Measurements from ENCODE around the gene PPFIBP2.

Gene PPFIBP2

DNA sequence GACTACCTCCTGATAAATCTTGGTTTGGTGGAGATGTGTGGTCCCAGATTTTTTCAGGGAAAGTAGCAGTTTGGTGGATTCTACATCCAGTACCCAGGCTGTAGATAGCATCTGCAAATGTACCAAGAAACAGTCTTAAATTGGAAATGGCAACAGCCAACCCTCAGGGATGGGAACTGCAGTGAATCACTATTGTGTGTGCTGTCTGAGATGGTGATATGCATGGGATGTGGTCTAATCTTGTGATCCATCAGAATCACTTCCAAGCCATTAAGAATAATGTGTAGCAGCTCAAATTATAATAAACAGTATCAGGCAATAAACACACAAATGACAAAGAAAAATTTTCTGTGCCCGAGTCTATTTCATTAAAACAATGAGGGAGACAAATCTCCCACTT is 25.1 kb upstream of the PPFIBP2 start:
- TF ChIP-seq, protein P1, sequence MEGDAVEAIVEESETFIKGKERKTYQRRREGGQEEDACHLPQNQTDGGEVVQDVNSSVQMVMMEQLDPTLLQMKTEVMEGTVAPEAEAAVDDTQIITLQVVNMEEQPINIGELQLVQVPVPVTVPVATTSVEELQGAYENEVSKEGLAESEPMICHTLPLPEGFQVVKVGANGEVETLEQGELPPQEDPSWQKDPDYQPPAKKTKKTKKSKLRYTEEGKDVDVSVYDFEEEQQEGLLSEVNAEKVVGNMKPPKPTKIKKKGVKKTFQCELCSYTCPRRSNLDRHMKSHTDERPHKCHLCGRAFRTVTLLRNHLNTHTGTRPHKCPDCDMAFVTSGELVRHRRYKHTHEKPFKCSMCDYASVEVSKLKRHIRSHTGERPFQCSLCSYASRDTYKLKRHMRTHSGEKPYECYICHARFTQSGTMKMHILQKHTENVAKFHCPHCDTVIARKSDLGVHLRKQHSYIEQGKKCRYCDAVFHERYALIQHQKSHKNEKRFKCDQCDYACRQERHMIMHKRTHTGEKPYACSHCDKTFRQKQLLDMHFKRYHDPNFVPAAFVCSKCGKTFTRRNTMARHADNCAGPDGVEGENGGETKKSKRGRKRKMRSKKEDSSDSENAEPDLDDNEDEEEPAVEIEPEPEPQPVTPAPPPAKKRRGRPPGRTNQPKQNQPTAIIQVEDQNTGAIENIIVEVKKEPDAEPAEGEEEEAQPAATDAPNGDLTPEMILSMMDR (IDR thresholded peaks at IDR 0.05; ENCODE audit: low read length, missing control alignments): no peak
- DNase-seq (ENCODE audit: low read depth): no peak
- H3K4me3 ChIP-seq (replicated peaks; ENCODE audit: low read depth, low read length): no peak overlapping the region

DNA sequence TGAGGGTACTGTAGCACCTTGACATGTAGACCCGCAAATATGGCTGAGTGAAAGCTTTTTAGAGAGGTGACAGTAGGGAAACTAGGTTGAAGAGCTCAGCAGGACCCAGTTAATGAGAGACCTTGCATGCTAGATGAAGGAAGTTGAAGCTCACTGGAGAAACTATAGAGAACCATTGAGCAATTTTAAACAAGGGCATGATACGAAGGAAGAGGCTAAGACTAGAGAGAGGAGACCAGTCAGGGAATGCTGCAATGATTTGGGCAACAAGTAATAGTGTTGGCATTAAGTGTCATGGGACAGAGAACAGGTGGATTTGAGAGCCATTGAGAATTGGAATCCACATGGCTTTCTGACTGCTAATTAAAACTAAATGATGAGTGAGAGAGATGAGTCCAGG is 24.4 kb upstream of the PPFIBP2 start:
- no peak overlapping the region for H3K4me3 ChIP-seq (replicated peaks; ENCODE audit: low read depth, low read length)
- DNase-seq (ENCODE audit: low read depth): no peak
- TF ChIP-seq, protein P1 (IDR thresholded peaks at IDR 0.05; ENCODE audit: low read length, missing control alignments): no peak

DNA sequence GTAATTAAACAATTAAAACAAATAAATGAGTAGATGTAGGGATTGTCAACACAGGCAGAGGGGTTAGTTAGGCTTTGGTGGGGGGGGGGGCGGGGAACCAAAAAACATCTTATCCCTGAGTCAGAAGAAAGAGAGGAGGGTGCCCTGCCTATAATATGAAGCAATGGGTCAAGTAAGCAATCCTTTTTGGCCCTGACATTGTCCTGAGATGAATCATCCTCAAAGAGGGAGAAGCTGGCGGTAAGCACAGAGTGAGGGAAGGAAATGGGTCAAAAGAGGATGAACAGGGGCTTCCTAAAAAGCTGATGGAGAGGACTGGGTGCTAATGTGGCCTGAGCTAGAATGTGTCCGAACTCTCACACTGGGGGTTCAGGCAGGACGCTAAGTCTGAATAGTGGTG is 23.7 kb upstream of the PPFIBP2 start:
- DNase-seq (ENCODE audit: low read depth): peak; percentile 37
- TF ChIP-seq, protein P1 (IDR thresholded peaks at IDR 0.05; ENCODE audit: low read length, missing control alignments): no peak
- no peak overlapping the region for H3K4me3 ChIP-seq (replicated peaks; ENCODE audit: low read depth, low read length)

DNA sequence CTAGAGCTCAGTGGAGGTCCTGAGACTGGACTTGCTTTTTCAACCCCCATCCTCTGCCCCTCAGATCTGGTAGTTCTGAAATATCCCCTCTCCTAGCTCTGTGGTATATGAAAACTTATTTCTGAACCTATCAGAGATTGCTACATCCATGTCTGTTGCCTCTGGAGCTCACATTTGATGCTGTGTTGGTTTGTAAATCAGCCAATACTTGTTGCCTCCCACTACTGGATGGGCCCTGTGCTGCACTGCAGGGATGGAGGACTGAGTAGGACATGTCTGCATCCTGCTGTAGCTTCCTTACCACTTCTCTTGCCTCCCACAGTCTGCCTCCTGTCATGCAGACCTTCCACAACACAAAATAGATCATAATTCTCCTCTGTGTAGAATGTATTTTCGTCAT is 23.3 kb upstream of the PPFIBP2 start:
- no peak overlapping the region for H3K4me3 ChIP-seq (replicated peaks; ENCODE audit: low read depth, low read length)
- no peak for DNase-seq (ENCODE audit: low read depth)

DNA sequence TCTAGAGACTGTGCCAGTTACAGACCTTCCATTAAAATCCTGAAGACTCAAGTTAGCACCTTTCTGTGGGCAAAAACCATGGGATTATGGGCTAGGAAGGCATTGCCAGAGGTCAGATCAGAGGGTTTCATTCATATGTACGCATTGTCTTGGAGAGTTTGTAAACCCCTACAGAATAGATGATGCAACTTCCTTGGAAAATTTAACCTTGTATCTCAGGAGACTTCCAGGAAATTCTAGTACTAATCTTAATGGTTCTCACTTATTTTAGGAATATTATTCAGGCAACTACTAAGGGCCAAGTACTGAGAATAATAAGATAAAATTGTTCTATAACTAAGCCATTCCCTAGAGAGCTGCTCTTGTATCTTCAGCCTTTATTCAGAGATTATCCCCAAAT is 21.5 kb upstream of the PPFIBP2 start:
- no peak overlapping the region for H3K4me3 ChIP-seq (replicated peaks; ENCODE audit: low read depth, low read length)
- no peak for DNase-seq (ENCODE audit: low read depth)
- TF ChIP-seq, protein P1 (IDR thresholded peaks at IDR 0.05; ENCODE audit: low read length, missing control alignments): no peak

More for the DNA sequence above, 23.3 kb upstream of the PPFIBP2 start:
- TF ChIP-seq, protein P1 (IDR thresholded peaks at IDR 0.05; ENCODE audit: low read length, missing control alignments): no peak

DNA sequence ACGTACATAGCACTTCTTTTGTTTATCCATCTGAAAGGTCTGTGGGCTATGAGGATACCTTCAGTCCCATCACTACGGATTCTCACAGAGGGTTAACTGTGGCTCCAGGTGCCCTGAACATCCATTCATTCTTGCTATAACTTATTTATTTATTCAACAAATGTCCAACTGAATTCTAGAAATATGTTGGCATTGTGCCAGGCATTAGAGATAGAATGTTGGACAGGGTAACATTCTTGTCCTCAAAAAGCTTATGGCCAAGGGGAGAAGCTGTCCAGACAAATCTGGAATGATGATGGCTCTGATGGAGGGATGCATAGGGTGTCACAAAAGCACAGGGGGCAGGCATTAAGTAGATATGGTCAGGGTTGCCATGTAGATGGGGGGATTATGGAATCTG is 20.1 kb upstream of the PPFIBP2 start:
- H3K4me3 ChIP-seq (replicated peaks; ENCODE audit: low read depth, low read length): no peak overlapping the region
- DNase-seq (ENCODE audit: low read depth): no peak
- TF ChIP-seq, protein P1 (IDR thresholded peaks at IDR 0.05; ENCODE audit: low read length, missing control alignments): no peak

DNA sequence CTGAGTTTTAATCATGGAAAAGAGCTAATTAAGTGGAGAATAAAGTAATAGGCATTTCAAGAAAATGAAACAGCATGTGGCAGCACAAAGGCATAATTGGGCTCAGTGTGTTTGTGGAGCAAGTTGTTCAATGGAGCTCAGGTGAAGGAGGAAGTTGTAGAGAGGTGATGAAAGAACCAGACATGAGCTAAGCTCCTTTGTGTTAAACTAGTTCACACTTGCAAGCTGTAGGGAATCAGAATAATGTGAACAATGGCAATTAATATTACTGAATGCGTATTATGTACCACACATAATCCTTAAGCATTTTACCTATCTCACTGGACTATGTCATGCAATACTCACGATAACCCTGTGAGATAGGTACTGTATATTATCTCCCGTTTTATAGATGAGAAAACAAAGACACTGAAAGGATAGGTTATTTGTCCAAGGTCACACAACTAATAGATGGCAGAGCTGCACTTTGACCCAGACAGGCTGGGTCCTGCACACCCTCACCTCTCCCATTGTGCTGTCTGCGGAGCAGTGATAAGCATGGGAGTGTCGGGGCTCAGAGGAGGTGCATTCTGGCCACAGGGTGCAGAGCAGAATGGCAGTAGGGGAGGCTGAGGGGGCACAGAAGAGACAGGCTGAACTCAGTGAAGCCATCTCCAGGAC is 19.6 kb upstream of the PPFIBP2 start:
- DNase-seq (ENCODE audit: low read depth): no peak
- TF ChIP-seq, protein P1 (IDR thresholded peaks at IDR 0.05; ENCODE audit: low read length, missing control alignments): no peak

More for the DNA sequence above, 19.6 kb upstream of the PPFIBP2 start:
- no peak overlapping the region for H3K4me3 ChIP-seq (replicated peaks; ENCODE audit: low read depth, low read length)

Data from fibroblast of pulmonary artery (primary cell).